Omental fat pad (tissue), 4 donors: ENCODE measurements around the gene AMACR. TPM values are rescaled to one million over a fixed set of nuclear protein-coding genes. Genes with fewer than 3 reads are reported as not detected.
"Not testable (repeated sequence)": the region's sequence is repeated elsewhere in the genome, so short reads cannot be mapped to it uniquely, and the experiment has no call there.

ENCODE experiments used
- ATAC-seq: fragments of 150-250 bp; one replicate; pipeline ENCODE4 v1.9.1; 2016; ENCODE audit warnings: mild to moderate bottlenecking, moderate library complexity; ENCODE audit not compliant: low FRiP score
- DNase-seq: peaks from one replicate; pipeline ENCODE4 v3.0.0-alpha.2; 2019; ENCODE audit warnings: low spot score
- total RNA-seq, 4 donors: library from RNA; depleted of rRNA; stranded (reverse); fragments of >200 nt; gene quantifications; one replicate each; pipeline ENCODE4 v1.1.0, GENCODE V29; 2016
- TF ChIP-seq, protein P1 (sequence below), 3 donors: fragments of 450-650 bp; IDR thresholded peaks; one replicate each; pipeline ENCODE4 v1.5.1; 2016 to 2017; ENCODE audit warnings: antibody characterized with exemption in 3 of 3, mild to moderate bottlenecking in 3 of 3, moderate library complexity in 2 of 3

AMACR gene
- total RNA-seq, 4 donors from 2014 or later: 3.5 to 12.8 (median 6.1) TPM

DNA sequence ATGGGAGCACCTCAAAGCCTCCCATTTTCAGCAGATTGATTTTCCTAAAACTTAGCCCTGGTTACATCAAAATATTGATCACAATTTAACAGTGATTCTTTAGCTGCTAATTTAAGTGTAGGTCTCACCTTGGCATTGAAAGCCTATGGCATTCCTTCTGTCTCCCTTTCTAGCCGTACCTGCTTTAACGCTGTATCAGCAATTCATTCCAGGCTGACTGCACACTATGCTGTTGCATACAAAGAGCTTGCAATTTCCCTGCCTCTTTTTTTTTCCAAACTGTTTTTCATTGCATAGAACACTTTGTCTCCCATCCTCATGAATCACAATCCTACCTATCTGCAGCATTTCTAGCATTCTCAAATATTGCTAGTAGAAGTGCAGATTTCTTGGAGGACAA, 8.9 kb upstream of the AMACR start:
- DNase-seq: no peak
- no peak for ATAC-seq
- TF ChIP-seq, protein P1, sequence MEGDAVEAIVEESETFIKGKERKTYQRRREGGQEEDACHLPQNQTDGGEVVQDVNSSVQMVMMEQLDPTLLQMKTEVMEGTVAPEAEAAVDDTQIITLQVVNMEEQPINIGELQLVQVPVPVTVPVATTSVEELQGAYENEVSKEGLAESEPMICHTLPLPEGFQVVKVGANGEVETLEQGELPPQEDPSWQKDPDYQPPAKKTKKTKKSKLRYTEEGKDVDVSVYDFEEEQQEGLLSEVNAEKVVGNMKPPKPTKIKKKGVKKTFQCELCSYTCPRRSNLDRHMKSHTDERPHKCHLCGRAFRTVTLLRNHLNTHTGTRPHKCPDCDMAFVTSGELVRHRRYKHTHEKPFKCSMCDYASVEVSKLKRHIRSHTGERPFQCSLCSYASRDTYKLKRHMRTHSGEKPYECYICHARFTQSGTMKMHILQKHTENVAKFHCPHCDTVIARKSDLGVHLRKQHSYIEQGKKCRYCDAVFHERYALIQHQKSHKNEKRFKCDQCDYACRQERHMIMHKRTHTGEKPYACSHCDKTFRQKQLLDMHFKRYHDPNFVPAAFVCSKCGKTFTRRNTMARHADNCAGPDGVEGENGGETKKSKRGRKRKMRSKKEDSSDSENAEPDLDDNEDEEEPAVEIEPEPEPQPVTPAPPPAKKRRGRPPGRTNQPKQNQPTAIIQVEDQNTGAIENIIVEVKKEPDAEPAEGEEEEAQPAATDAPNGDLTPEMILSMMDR (IDR thresholded peaks at IDR 0.05): no peak

DNA sequence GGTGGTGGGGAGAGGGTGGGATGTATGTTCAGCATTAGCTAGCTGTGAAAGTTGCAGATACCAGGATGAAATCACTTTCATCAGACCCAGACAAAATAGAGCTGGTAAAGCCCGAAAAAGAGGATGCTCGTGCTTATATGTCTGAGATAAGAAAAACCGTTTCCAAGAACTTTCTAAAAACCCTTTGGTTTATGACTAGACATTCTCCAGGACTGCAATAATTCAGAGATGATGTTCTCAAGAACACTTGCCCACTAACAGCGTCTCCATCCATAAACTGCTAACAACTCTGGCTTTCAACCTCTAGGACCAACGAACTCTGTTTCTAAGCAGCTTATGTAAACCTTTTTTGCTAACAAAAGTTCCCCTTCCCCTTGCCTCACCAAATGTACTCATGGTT, 8.4 kb upstream of the AMACR start:
- no peak for ATAC-seq
- DNase-seq: no peak
- TF ChIP-seq, protein P1 (IDR thresholded peaks at IDR 0.05): no peak

DNA sequence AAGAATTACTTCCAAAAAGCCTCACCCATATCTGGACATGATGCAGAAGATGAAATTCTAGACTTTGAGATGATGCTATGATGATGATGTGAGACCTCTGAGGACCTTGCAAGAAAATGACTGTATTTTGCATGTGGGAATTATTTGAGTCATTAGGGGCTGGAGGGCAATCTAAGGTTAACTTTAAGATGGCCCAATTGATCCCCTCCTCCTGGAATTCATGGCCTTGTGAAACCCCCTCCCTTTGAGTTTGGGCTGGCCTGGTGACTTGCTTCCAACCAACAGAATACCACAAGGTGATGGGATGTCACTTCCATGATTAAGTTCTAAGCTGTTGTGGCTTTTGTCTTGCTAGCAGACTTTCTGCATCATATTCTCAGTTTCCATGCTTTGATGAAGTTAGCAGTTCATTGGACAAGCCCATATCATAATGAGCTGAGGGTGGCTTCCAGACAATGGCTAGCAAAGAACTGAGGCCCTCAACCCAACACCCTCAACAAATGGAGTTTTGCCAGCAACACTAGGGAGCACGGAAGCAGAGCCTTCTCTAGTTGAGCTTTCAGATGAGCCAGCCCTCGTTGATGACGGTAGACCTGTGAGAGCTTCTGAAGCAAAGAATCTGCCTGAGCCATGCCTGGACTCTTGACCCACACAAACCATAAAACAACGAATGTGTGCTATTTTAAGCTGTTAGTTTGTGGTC, 7.4 kb upstream of the AMACR start:
- TF ChIP-seq, protein P1 (IDR thresholded peaks at IDR 0.05): no peak
- DNase-seq (no peak), ATAC-seq (no peak)

DNA sequence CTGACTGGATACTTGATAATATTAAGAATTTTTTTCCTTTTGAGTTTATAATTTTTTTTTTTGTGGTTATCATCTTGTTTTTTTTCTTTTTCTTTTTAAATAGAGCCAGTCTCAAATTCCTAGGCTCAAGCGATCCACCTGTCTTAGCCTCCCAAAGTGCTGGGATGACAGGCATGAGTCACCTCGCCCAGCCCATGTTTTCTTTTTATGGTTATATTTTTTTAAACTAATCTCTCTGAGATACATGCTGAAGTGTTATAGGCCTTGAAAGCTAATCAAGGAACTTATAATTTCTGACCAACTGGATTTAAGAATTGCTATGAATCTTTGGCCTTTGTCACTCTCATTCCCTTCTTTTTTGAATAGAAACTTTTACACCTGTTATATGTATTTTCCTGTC, 6.8 kb upstream of the AMACR start:
- DNase-seq (no peak), ATAC-seq (no peak)
- TF ChIP-seq, protein P1 (IDR thresholded peaks at IDR 0.05): no peak

DNA sequence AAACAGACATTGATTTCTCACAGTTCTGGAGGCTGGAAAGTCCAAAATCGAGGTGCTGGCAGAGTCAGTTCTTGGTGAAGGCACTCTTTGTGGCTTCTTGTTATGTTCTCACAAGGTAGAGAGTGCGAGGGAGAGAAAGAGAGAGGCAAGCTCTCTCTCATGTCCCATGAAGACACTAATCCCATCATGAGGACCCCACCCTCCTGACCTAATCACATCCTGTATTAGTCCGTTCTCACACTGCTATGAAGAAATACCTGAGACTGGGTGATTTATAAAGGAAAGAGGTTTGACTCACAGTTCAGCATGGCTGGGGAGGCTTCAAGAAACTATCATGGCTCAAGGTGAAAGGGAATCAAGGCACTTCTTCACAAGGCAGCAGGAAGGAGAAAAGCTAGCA, 5.7 kb upstream of the AMACR start:
- TF ChIP-seq, protein P1 (IDR thresholded peaks at IDR 0.05): no peak
- DNase-seq: no peak
- ATAC-seq: no peak

DNA sequence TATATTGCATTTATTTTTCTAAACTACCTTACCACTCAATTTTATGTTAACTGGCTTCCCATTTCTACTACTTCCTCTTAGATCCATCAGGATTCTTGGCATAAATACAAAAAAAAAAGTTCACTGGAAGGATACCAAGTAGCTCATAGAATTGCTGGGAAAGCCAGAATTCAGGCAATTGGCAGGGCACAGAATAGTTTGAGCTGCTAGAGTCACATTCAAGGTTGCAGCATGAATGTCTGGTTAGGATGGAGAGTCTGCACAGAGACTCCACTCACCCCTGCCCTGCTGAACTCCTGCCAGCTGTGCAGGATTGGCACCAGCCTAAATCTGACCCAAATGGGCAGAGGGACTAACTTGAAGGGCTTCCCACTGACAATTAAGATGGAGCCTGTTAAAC, 4.9 kb upstream of the AMACR start:
- no peak for DNase-seq
- ATAC-seq: no peak
- TF ChIP-seq, protein P1 (IDR thresholded peaks at IDR 0.05): no peak

DNA sequence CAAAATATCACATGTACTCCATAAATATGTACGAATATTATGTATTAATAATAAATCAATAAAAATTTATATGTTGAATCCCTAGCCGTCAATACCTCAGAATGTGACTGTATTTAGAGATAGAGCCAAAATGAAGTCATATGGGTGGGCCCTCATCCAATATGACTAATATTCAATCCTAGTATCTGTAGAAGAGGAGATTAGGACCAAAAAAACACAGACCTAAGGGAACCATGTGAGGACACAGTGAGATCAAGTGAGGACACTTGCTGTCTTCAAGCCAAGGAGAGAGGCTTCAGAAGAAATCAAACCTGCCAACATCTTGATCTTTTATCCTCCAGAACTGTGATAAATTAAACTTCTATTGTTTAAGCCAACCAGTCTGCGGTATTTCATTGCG, 3.7 kb upstream of the AMACR start:
- TF ChIP-seq, protein P1 (IDR thresholded peaks at IDR 0.05): no peak
- ATAC-seq (no peak), DNase-seq (no peak)

DNA sequence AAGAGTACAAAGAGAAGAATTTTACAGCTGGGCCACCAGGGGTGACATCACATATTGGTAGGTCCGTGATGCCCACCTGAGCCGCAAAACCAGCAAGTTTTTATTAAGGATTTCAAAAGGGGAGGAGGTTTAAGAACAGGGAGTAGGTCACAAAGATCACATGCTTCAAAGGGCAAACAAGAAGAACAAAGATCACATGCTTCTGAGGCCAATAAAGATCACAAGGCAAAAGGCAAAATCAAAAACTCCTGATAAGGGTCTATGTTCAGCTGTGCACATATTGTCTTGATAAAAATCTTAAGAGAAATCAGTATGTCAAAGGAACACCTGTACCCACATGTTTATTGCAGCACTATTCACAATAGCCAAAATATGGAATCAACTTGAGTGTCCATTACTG, 2.3 kb upstream of the AMACR start:
- DNase-seq, ATAC-seq: not testable (repeated sequence)
